Gastrocnemius medialis (tissue), 4 donors: ENCODE results near the gene TTC14. TPM values are rescaled to one million over a fixed set of nuclear protein-coding genes. Genes with fewer than 3 reads are reported as not detected.

Experiments
- ATAC-seq, 2 donors: fragments of 150-250 bp; one replicate each; pipeline ENCODE4 v1.9.1; 2016
- DNase-seq, 2 donors: peaks; one replicate each; pipeline ENCODE4 v3.0.0-alpha.2; 2019
- H3K27ac ChIP-seq, 4 donors: fragments of 200-600 bp; sonication (generic); 1 replicate in 1 of 4; 2 replicates in 3 of 4; pipeline ENCODE4 v1.5.1; 2016 to 2018; ENCODE audit warnings: mild to moderate bottlenecking in 2 of 4, moderate library complexity in 1 of 4
- H3K27me3 ChIP-seq, 3 donors: fragments of 200-600 bp; sonication (generic) in 2 of 3; 1 replicate in 1 of 3; 2 replicates in 2 of 3; pipeline versions ENCODE4 v1.5.1 to v1.6.0; 2016 to 2019; ENCODE audit warnings: mild to moderate bottlenecking in 1 of 3, moderate library complexity in 1 of 3
- H3K36me3 ChIP-seq, 2 donors: fragments of 200-600 bp; sonication (generic) in 1 of 2; one replicate each; pipeline ENCODE4 v1.5.1; 2017 to 2018
- H3K4me1 ChIP-seq, 2 donors: fragments of 200-600 bp; sonication (generic) in 1 of 2; one replicate each; pipeline ENCODE4 v1.5.1; 2016 to 2017; ENCODE audit warnings: mild to moderate bottlenecking in 2 of 2
- H3K4me3 ChIP-seq, 4 donors: fragments of 200-600 bp; sonication (generic) in 3 of 4; 1 replicate in 1 of 4; 2 replicates in 3 of 4; pipeline ENCODE4 v1.5.1; 2016 to 2019; ENCODE audit warnings: mild to moderate bottlenecking in 2 of 4
- H3K9me3 ChIP-seq, 3 donors: fragments of 200-600 bp; sonication (generic) in 2 of 3; 1 replicate in 1 of 3; 2 replicates in 2 of 3; pipeline ENCODE4 v1.5.1; 2016 to 2019
- POLR2A ChIP-seq, 2 donors: fragments of 450-650 bp; IDR thresholded peaks; one replicate each; pipeline ENCODE4 v1.6.1; 2017; ENCODE audit warnings: antibody characterized with exemption in 2 of 2, mild to moderate bottlenecking in 2 of 2, moderate library complexity in 2 of 2
- in situ Hi-C, 4 donors: fragments of 200-750 bp; cut with MboI; loops; one replicate each; pipeline versions ENCODE4 v1.15.0 to v1.8.0; 2017; ENCODE audit warnings: low sequenced_read_pairs in 4 of 4
- intact Hi-C: fragments of 100-400 bp; cut with DNase I; formaldehyde crosslinking; loops from one replicate; pipeline ENCODE4 v1.15.1; 2023; ENCODE audit warnings: low total_unique reads
- total RNA-seq, 4 donors: library from RNA; depleted of rRNA; stranded (reverse); fragments of >200 nt; gene quantifications; one replicate each; pipeline versions ENCODE4 v1.1.0 to v1.2.3, GENCODE V29; 2016
- TF ChIP-seq, protein P1 (sequence below), 5 experiments: fragments of 450-650 bp in 3 of 5; fragments of 200-600 bp in 2 of 5; sonication (generic) in 2 of 5; IDR thresholded peaks in 4 of 5; conservative IDR thresholded peaks in 1 of 5; 1 replicate in 4 of 5; 2 replicates in 1 of 5; pipeline ENCODE4 v1.5.1; 2016 to 2019; ENCODE audit warnings: antibody characterized with exemption in 5 of 5, mild to moderate bottlenecking in 3 of 5, moderate library complexity in 3 of 5

Gene TTC14
- total RNA-seq, 4 donors from 2014 or later: 5.3 to 14.0 (median 8.8) TPM

DNA sequence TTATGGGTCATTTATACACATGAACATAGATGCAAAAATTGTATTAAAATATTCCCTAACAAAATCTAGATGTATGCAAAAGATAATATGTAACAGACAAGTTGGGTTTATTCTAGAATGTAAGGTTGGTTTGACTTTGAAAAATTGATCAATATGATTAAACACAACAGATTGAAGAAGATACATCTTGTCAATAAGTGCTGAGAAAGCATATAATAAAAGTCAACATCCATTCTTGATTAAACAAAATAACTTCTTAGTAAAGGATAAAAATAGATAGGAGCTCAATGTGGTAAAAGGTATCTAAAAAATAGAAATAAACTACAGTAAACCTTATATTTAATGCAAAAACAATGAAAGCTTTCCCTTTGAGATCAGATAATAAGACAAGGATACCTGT lies 39.0 kb downstream of the TTC14 start:
- Histone ChIP-seq H3K4me1 (no peaks in the 10 kb centered on the region), H3K36me3 (no peaks in the 10 kb centered on the region), H3K27ac (no peak overlapping the region), H3K27me3 (no peaks in the 10 kb centered on the region), H3K9me3 (no peaks in the 10 kb centered on the region), H3K4me3 (no peak overlapping the region)
- ATAC-seq: no peak
- TF ChIP-seq POLR2A (IDR thresholded peaks at IDR 0.05): no peak
- TF ChIP-seq, protein P1, sequence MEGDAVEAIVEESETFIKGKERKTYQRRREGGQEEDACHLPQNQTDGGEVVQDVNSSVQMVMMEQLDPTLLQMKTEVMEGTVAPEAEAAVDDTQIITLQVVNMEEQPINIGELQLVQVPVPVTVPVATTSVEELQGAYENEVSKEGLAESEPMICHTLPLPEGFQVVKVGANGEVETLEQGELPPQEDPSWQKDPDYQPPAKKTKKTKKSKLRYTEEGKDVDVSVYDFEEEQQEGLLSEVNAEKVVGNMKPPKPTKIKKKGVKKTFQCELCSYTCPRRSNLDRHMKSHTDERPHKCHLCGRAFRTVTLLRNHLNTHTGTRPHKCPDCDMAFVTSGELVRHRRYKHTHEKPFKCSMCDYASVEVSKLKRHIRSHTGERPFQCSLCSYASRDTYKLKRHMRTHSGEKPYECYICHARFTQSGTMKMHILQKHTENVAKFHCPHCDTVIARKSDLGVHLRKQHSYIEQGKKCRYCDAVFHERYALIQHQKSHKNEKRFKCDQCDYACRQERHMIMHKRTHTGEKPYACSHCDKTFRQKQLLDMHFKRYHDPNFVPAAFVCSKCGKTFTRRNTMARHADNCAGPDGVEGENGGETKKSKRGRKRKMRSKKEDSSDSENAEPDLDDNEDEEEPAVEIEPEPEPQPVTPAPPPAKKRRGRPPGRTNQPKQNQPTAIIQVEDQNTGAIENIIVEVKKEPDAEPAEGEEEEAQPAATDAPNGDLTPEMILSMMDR (IDR thresholded peaks at IDR 0.05 in 4 of 5, conservative IDR thresholded peaks at IDR 0.05 in 1 of 5): no peak
- no peak for DNase-seq
- intact Hi-C loops: no loop called here
- in situ Hi-C loops: no loop called here

DNA sequence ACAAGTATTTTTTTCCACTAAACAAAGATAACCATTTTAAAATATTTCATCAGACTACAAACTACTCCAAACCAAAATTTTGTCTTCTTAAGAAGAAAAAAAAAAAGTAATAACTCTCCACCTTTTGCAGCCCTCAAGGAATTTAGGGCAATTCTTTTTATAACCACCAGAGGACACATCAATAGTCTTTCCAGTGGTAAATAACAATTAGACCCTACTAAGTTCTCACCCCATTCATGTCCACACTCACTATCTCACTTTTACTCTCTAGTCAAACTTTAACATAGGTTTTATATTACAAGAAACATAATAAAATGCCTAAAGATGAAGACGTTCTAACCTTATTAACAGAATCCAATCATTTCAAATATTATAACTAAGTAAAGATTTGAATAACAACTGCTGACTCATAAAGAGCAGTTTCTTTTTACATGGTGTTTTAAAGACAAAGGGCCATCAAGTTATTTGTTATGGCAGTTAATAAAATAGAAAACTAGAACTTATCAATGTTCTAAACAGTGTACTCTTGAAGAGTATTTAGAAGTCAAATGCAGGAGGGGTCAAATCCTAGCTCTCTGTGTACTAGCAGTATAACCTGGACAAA lies 44.3 kb downstream of the TTC14 start:
- no peaks in the 10 kb centered on the region for H3K27me3 ChIP-seq
- TF ChIP-seq, protein P1 (IDR thresholded peaks at IDR 0.05 in 4 of 5, conservative IDR thresholded peaks at IDR 0.05 in 1 of 5): no peak
- TF ChIP-seq POLR2A (IDR thresholded peaks at IDR 0.05): no peak
- intact Hi-C loops: no loop called here

DNA sequence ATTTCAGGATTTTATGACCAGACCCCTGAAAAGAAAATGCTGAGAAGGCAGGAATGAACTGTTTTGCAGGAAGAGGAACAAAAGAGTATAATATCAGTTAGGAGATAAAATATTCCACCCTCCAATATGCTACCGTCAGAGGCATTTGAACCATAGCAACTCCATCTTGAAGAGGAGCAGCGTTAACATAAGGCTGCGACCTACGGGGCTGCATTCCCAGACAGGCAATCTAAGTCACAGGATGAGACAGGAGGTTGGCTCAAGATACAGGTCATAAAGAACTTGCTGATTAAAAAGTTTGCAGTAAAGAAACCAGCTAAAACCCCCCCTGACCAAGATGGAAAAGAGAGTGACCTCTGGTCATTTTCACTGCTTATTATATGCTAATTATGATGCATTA lies 54.4 kb downstream of the TTC14 start:
- intact Hi-C loops: no loop called here

More for the DNA sequence above, 44.3 kb downstream of the TTC14 start:
- no peak for DNase-seq
- ATAC-seq: no peak
- no peaks in the 10 kb centered on the region for H3K9me3 ChIP-seq
- no peaks in the 10 kb centered on the region for H3K4me1 ChIP-seq
- in situ Hi-C loops: no loop called here
- no peaks in the 10 kb centered on the region for H3K36me3 ChIP-seq
- no peak overlapping the region for H3K27ac ChIP-seq
- no peak overlapping the region for H3K4me3 ChIP-seq

DNA sequence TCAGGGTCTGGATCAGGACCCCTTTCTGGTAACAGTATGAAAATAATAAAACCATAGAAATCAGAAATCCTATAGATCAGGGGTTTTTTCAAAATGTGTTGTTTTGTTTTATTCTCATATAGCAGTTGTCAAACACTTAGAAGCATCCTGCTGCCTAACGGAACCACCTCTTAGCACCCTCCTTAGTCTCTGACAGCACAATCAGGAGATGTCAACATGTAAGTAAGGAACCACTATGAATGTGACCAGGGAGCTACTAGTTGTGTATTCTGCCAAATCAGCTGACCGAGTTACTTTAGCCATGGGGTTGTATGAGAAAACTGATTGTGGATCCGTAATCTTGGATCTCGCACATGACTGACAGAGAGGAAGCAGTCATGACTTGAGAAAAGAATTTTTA lies 55.1 kb downstream of the TTC14 start:
- no peak overlapping the region for H3K4me3 ChIP-seq
- H3K36me3 ChIP-seq: peaks cover 0 to 3% of the 10 kb centered on the region in 2 donors
- no peaks in the 10 kb centered on the region for H3K9me3 ChIP-seq
- no peak for TF ChIP-seq POLR2A (IDR thresholded peaks at IDR 0.05)
- TF ChIP-seq, protein P1 (IDR thresholded peaks at IDR 0.05 in 4 of 5, conservative IDR thresholded peaks at IDR 0.05 in 1 of 5): no peak
- no peaks in the 10 kb centered on the region for H3K4me1 ChIP-seq
- no peaks in the 10 kb centered on the region for H3K27me3 ChIP-seq
- H3K27ac ChIP-seq: no peak overlapping the region
- in situ Hi-C loops: no loop called here
- ATAC-seq (no peak), DNase-seq (no peak)
- intact Hi-C loops: no loop called here

More for the DNA sequence above, 54.4 kb downstream of the TTC14 start:
- Histone ChIP-seq H3K27me3 (no peaks in the 10 kb centered on the region), H3K36me3 (peaks cover 0 to 3% of the 10 kb centered on the region in 2 donors), H3K27ac (no peak overlapping the region), H3K4me3 (no peak overlapping the region), H3K9me3 (no peaks in the 10 kb centered on the region), H3K4me1 (no peaks in the 10 kb centered on the region)
- no peak for TF ChIP-seq POLR2A (IDR thresholded peaks at IDR 0.05)
- TF ChIP-seq, protein P1 (IDR thresholded peaks at IDR 0.05 in 4 of 5, conservative IDR thresholded peaks at IDR 0.05 in 1 of 5): no peak
- ATAC-seq: no peak
- no peak for DNase-seq
- in situ Hi-C loops: no loop called here

Other genes with a start within 250 kb of the TTC14 start
- 1 to 10 TPM in 2 of 4 donors, not detected in 2; 1.0 to 1.2 TPM for gene CCDC39, start 77.3 kb downstream of the TTC14 start, total RNA-seq